Measurements from ENCODE around the gene AQP6.

Gene AQP6

DNA sequence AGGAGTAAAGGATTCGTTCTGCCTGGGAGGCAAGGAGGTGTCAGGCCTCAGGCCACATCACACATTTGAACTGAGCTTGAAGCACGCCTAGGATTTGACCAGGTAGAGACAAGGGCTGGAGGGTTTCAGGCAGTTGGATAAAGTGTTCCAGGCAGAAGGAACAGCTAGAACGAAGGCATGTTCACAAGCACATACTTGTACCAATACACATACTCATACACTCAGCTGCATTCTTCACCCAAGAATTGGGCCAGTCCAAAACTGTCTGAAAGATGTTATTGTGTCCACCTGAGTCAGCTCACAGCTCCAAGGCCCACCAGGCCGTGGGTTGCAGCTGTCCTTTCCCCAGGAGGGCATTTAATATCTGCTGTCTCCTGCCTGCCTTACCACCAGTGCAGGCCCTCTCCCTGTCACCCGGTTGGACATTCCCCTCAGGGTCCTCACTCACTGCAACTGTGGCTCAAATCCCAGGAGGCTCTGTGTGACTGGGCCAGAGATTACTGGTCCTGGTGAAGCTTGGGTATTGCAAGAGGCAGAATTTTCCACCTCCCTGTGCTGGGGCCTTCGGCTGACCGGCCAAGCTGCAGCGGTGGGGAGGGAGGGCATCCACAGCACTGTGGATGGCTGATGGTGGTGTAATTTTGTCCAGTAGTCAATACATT lies 35.0 kb upstream of the AQP6 start:
- H3K4me3 Mint-ChIP-seq = no peak overlapping the region
- no peaks in the 10 kb centered on the region for H3K36me3 Mint-ChIP-seq (ENCODE audit: low read depth)
- H3K4me1 Mint-ChIP-seq (ENCODE audit: low read depth) = no peaks in the 10 kb centered on the region
- no peaks in the 10 kb centered on the region for H3K27me3 Mint-ChIP-seq
- no peaks in the 10 kb centered on the region for H3K9me3 Mint-ChIP-seq
- no peak overlapping the region for H3K27ac Mint-ChIP-seq

DNA sequence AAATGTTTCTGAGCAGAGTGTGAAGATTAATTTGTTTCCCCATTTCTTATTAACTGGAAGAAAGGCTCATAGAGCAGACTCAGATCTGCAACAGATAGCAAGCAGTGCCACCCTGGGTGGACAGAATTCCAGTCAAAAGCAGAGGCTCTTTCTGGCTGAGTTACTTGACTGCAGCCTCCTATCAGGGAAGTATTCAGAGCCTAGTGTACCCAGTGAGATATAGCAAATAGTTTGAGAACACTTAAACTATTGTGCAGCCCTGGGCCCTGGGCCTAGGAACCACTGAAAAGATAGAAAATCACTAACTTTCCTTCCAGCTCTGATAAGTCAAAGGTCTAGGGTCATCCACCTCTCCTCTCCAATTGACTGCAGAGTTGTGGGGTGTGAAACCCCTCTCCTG lies 33.4 kb upstream of the AQP6 start:
- Mint-ChIP-seq H3K27ac (no peak overlapping the region), H3K9me3 (no peaks in the 10 kb centered on the region), H3K4me3 (no peak overlapping the region), H3K27me3 (no peaks in the 10 kb centered on the region), H3K4me1 (ENCODE audit: low read depth) (peaks cover 2% of the 10 kb centered on the region), H3K36me3 (ENCODE audit: low read depth) (no peaks in the 10 kb centered on the region)

- no peaks in the 10 kb centered on the region for H3K9me3 Mint-ChIP-seq
- H3K36me3 Mint-ChIP-seq (ENCODE audit: low read depth) = no peaks in the 10 kb centered on the region
- H3K27me3 Mint-ChIP-seq = no peaks in the 10 kb centered on the region
- no peak overlapping the region for H3K4me3 Mint-ChIP-seq
- H3K4me1 Mint-ChIP-seq (ENCODE audit: low read depth) = peaks cover 6% of the 10 kb centered on the region
- no peak overlapping the region for H3K27ac Mint-ChIP-seq
Observed at GRCh38 chr12:49939707-49940106, 33.0 kb upstream of the AQP6 start.

DNA sequence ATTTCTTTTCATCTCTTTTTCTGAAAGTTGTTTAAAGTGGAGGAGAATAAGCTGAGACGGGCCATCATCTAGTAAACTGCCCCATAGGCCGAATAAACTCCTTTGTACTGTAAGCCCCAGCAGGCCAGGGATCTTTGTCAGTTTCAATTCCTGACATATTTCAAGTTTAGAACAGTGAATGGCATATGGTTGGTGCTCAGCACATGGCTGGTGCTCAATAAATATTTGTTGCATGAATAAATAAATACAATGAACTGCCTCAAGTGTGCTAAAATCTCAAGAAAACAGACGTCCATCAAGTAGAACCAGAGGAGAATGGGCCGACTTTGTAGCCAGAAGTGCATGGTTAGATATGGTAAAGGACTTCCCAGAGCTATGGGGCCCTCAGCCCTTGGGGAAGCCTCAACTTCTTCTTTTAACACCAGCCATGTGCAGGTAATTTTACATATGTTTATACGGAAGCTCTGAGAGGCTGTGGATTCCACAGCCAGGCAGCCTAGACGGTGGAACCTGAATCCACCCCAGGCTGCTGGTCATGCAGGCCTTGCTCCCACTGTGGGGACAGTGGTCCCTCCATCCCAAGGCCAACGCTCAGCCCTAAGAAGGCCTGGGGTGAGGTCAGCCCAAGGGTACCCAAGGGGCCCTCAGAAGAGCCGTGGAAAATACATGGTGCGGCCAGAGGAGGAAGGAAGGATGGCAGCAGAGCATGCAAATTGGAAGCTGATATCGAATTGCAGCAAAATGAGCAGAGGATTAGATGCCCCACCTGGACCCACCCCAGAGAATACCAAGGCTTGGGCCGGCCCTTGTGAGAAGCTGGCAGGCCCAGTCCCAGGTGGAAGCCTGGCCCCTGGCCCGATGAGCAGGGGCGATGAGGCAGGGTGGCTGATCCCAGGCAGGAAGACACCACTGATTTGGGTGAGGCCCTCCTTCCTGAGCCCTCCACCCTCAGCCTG lies 30.9 kb upstream of the AQP6 start:
- H3K4me1 Mint-ChIP-seq (ENCODE audit: low read depth) = peaks cover 27% of the 10 kb centered on the region
- H3K4me3 Mint-ChIP-seq = no peak overlapping the region
- H3K36me3 Mint-ChIP-seq (ENCODE audit: low read depth) = no peaks in the 10 kb centered on the region
- no peaks in the 10 kb centered on the region for H3K27me3 Mint-ChIP-seq
- no peaks in the 10 kb centered on the region for H3K9me3 Mint-ChIP-seq
- peak overlapping the region; percentile 31 for H3K27ac Mint-ChIP-seq

DNA sequence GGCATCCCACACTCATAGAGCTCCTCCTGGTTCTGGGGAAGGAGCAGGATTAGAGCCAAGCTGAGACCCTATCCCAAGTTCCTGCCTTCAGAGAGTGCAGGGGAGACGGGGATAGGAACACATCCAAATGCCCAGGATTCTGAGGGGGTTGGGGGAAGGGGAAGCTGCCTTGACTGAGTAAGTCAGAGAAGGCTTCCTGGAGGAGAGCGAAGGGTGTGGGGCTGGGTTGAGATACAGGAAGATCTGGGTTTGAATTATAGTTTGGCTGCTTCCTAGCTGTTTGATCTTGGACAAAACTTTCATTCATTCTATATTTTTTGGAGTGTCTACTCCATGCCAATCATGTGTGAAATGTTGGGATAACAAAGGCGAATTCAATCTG lies 30.2 kb upstream of the AQP6 start:
- no peaks in the 10 kb centered on the region for H3K36me3 Mint-ChIP-seq (ENCODE audit: low read depth)
- H3K27ac Mint-ChIP-seq = no peak overlapping the region
- H3K4me3 Mint-ChIP-seq = no peak overlapping the region
- H3K27me3 Mint-ChIP-seq = no peaks in the 10 kb centered on the region
- H3K4me1 Mint-ChIP-seq (ENCODE audit: low read depth) = peaks cover 27% of the 10 kb centered on the region
- no peaks in the 10 kb centered on the region for H3K9me3 Mint-ChIP-seq

DNA sequence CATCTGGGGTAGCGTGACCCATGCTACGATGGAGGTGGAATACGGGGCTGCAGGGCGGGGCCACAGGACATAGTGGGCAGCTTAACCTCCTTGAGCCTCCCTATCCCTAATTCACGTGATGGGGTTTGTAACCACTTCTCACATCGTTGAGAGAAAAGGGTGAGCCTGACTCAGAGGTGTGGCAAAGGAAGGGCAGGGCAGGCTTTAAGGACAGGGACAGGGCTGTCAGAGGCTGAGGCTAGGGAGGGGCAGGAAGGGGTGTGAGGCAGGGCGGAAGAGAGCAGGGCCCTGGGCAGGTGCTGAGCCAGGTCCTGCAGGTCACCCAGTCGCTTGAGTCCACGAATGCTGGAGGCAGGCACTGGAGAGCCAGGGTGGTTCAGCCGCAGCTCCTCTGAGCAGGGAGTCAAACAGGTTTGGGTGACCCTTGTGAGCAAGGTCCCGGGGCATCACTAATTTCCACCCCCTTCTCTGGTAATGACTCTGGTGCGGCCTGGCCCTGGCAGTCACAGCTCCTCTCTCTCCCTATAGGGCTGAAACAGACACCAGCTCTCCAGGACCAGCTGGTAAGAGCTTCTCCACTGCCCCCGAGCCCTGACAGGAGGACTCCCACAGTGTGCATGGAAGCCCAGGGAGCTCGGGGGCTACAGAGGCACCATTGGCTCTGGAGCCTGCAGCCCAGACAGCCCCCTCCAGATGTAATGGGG lies 29.7 kb upstream of the AQP6 start:
- no peak overlapping the region for H3K4me3 Mint-ChIP-seq
- no peaks in the 10 kb centered on the region for H3K9me3 Mint-ChIP-seq
- H3K27me3 Mint-ChIP-seq = no peaks in the 10 kb centered on the region
- H3K36me3 Mint-ChIP-seq (ENCODE audit: low read depth) = no peaks in the 10 kb centered on the region
- H3K4me1 Mint-ChIP-seq (ENCODE audit: low read depth) = peaks cover 27% of the 10 kb centered on the region
- no peak overlapping the region for H3K27ac Mint-ChIP-seq

- H3K4me1 Mint-ChIP-seq (ENCODE audit: low read depth) = peaks cover 27% of the 10 kb centered on the region
- H3K27ac Mint-ChIP-seq = no peak overlapping the region
- no peaks in the 10 kb centered on the region for H3K9me3 Mint-ChIP-seq
- no peaks in the 10 kb centered on the region for H3K27me3 Mint-ChIP-seq
- H3K4me3 Mint-ChIP-seq = no peak overlapping the region
- no peaks in the 10 kb centered on the region for H3K36me3 Mint-ChIP-seq (ENCODE audit: low read depth)
Observed at GRCh38 chr12:49943625-49943960, 29.2 kb upstream of the AQP6 start.

DNA sequence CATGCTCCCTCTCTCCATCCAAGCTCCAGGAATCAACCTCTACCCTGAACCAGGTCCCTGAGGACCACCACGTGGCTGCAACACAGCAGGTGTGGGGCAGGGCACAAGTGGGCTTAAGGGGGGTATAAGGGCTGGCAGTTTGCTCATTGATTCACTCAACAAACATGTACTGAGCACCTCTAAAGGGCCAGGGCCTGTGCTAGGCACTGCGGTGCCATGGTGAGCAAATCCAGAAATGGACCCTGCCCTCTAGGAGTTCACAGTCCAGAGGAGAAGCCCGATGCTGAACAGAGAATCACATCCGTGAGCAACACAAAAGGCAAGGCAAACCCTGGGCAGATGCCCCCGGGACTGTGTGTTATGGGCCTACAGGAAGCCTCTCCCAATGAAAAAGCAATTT lies 28.7 kb upstream of the AQP6 start:
- Mint-ChIP-seq H3K4me1 (ENCODE audit: low read depth) (peaks cover 27% of the 10 kb centered on the region), H3K4me3 (no peak overlapping the region), H3K36me3 (ENCODE audit: low read depth) (no peaks in the 10 kb centered on the region), H3K27me3 (no peaks in the 10 kb centered on the region), H3K27ac (no peak overlapping the region), H3K9me3 (no peaks in the 10 kb centered on the region)

- peak overlapping the region; percentile 85 for H3K4me3 Mint-ChIP-seq
- peaks cover 27% of the 10 kb centered on the region for H3K4me1 Mint-ChIP-seq (ENCODE audit: low read depth)
- no peaks in the 10 kb centered on the region for H3K27me3 Mint-ChIP-seq
- H3K9me3 Mint-ChIP-seq = no peaks in the 10 kb centered on the region
- H3K27ac Mint-ChIP-seq = peak overlapping the region; percentile 95
- no peaks in the 10 kb centered on the region for H3K36me3 Mint-ChIP-seq (ENCODE audit: low read depth)
Observed at GRCh38 chr12:49944718-49945117, 28.0 kb upstream of the AQP6 start.

DNA sequence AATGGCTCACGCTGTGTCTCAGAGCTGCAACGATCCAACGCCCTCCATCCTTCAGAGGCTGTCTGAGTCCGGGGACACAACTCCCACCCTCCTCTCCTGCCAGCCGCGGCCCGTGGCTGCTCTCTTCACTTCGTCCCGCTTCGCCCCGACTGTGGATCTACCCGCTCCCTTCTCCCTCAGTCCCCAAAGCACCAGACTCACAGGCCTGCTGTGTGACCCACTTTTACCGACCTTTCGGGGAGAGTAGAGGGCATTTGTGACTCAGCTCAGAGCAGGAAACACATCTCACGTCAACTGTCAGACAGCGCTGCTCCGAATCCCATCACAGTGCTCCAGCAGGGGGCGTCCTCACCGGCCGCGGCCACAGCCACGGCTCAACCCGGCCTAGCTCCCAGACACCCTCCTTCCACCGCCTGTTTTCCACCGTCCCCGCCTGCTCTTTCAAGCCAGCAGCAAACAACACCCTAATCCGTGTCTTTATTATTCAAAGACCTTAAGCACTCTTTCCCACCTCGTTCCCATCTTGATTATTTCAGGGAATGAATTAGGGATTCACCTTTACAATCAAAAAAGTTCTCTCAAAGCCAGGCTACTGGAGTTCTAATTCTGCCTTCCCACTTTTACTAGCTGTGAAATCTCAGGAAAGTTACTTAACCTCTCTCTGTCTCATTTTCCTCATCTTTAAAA lies 27.2 kb upstream of the AQP6 start:
- Mint-ChIP-seq H3K27ac (peak overlapping the region; percentile 95), H3K4me1 (ENCODE audit: low read depth) (peaks cover 27% of the 10 kb centered on the region), H3K27me3 (no peaks in the 10 kb centered on the region), H3K36me3 (ENCODE audit: low read depth) (no peaks in the 10 kb centered on the region), H3K4me3 (peak overlapping the region; percentile 85), H3K9me3 (no peaks in the 10 kb centered on the region)

GRCh38 chr12:49946086-49946485 lies 26.7 kb upstream of the AQP6 start:
- Mint-ChIP-seq H3K4me1 (ENCODE audit: low read depth) (peaks cover 27% of the 10 kb centered on the region), H3K27ac (peak overlapping the region; percentile 95), H3K36me3 (ENCODE audit: low read depth) (no peaks in the 10 kb centered on the region), H3K4me3 (no peak overlapping the region), H3K9me3 (no peaks in the 10 kb centered on the region), H3K27me3 (no peaks in the 10 kb centered on the region)

DNA sequence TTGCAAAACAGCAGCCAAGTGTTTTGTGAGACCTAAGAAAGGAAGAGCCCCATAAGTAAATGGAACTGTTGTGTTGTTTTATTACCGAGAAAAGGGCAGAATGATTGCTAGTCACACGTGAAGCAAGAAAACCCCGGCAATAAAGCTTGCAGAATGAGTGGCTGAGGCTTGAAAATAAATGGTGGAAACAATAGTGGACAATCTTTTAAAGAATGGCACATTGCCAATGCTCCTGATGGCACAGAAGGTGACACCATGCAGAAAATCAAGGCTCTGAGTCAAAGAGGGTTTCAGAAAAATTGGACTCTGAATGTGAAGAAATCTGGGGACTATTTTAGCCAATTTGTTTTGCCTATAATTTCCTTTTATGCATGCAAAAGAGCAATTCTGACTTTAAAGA lies 26.2 kb upstream of the AQP6 start:
- H3K36me3 Mint-ChIP-seq (ENCODE audit: low read depth) = no peaks in the 10 kb centered on the region
- no peak overlapping the region for H3K4me3 Mint-ChIP-seq
- no peaks in the 10 kb centered on the region for H3K27me3 Mint-ChIP-seq
- H3K9me3 Mint-ChIP-seq = no peaks in the 10 kb centered on the region
- H3K27ac Mint-ChIP-seq = peak overlapping the region; percentile 95
- peaks cover 27% of the 10 kb centered on the region for H3K4me1 Mint-ChIP-seq (ENCODE audit: low read depth)

DNA sequence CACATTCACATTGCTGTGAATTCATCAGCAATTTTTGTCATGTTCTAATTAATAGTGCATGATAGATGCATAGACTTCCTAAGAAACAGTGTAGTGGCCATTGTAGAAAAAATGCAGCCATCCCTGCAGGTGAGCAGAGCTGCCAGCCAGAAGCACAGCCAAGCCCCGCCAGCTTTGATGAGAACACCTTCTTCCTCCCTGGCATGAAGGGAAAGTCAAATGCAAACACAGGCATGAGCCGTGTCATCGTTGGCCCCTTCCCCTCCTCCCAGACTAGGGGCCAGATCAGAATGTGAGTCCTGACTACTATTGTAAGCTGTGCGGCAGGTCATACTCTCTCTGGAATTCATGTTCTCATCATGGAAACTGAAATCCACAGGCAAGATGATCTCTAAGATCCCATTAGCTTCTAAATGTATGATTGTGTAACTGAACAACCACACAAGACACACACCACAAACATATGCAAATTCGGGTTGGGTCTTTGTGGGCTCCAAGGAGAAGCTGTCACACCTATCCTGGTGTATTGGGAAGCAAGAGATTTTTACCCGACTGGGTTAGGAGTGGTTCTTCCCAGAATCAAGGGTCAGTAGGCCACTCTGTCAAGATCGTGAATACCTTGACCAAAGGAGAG lies 25.0 kb upstream of the AQP6 start:
- Mint-ChIP-seq H3K27me3 (no peaks in the 10 kb centered on the region), H3K9me3 (no peaks in the 10 kb centered on the region), H3K4me3 (no peak overlapping the region), H3K36me3 (ENCODE audit: low read depth) (no peaks in the 10 kb centered on the region), H3K4me1 (ENCODE audit: low read depth) (peaks cover 27% of the 10 kb centered on the region), H3K27ac (no peak overlapping the region)
